ELR (cell line): Measurements from ENCODE around the gene SNX7.

Source experiments
- DNase-seq: peaks from one replicate; pipeline ENCODE4 v3.0.0-alpha.2; 2015; ENCODE audit warnings: low read depth

Gene SNX7

DNA sequence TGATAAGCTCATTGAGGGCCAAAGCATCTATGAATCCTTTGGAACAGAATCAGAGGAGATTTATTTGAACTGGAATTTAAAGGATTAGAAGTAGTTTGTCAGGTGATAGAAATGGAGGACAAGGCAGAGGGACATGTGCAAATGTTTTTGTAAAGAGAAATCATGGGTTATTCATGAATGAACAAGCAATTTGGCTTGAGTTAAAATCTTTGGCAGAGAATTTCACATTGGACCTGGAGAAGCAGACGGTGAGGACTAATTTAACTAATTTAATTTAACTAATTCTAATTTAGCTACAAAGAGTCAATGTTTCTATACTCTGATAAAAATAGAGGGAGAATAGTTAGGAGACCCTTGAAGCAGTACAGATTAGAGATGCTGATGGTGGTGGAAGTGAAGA is 36.3 kb downstream of the SNX7 start:
- DNase-seq: no peak

DNA sequence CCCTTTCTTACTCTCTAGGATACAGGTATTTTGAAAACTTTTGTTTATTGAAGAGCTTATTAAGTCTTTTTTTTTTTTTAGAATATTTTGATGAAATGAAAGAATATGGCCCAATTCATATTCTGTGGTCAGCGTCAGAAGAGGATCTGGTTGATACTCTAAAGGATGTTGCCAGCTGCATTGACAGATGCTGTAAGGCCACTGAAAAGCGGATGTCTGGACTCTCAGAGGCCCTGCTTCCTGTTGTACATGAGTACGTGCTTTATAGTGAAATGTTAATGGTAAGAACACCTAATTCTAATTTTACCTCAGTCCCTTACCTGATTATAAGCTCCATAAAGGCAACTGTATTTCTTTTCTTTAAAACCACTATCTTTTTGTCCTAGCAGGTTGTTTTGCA is 37.1 kb downstream of the SNX7 start:
- no peak for DNase-seq

DNA sequence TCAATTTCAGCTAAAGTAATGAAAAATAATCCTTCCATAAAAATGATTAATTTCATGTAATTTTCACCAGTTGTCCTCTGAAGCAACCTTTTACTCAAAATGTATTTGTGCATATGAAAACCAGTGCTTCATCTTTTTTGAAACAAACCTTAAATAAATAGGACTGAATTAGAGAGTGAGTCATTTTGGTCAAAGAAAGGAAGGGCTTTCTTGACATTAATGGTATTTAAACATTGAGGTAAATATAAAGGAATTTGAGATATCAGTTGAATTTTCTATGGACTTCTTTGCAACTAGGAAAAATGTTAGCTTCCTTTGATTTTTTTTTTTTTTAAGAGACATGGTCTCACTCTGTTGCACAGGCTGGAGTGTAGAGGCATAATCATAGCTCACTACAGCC is 38.7 kb downstream of the SNX7 start:
- no peak for DNase-seq

DNA sequence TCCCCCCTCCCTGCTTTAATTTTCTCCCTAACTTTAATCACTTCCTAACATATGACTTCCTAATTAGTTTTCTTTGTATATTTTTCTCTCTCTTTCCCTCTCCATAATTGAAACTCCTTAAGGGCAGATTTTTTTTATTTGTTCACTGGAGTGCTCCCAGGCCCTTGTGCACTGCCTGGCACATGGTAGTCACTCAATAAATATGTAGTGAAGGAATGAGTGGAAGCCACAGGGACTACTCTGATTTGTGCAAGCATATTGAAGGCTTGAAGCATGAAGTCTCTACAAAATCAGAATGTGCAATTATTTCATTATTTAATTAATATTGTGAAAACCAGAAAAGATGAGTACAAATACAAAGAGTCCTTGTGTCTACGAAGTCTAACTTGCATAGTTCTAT is 41.5 kb downstream of the SNX7 start:
- DNase-seq: peak; percentile 42

DNA sequence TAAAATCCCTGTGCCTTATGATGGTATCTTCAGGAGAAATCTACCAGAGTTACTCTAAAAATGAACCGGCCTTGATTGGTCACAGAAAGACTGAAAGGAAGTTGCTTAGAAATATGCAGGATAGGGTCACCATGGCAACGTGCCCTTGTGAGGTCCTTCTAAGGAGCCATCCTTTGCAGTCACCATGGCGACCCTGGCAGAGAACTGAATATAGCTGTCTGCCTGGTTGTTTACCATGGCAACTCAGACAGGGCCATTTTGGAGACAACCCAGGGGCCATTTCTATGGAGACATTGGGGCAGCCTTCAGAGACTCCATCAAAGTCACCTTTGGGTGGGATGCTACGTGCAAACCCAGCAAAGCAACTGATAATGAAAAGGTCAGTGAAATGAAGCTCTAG is 43.0 kb downstream of the SNX7 start:
- no peak for DNase-seq

DNA sequence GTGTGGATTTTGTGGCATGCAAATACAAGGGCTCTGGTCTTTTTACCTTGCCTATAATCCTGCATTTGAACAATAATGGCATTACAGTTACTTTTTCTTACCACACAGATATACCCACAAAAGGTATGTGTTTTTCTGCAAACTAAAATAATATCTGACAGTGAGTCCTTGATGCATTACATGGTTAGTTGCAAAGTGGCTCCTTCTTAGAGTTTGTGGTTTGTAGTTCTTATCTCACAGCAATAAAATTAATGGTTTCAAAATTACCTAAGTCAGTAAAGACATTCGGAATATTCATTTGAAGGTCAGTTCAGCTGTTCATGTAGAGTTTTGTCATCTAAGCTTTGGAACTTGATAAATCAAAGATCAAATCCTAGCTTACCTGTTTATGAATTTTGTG is 43.5 kb downstream of the SNX7 start:
- DNase-seq: no peak

DNA sequence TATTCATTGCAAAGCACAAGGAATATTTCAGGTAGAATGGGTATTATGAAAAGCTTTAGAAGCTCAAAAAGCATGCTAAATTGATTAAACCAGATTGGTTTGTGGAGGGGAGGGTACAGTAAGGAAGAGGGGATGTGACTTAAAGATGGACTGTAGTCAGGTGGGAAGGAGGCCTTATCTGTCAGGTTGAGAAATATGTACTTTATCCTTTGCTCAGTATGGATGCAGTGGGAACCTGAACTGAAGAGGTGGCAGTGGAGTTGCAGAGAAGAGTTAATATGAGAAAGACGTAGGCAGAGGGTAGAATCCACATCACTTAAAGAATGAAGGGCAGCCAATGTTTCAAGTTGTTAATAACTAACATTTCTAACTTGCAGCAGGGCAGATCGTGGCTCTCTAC is 44.1 kb downstream of the SNX7 start:
- no peak for DNase-seq

DNA sequence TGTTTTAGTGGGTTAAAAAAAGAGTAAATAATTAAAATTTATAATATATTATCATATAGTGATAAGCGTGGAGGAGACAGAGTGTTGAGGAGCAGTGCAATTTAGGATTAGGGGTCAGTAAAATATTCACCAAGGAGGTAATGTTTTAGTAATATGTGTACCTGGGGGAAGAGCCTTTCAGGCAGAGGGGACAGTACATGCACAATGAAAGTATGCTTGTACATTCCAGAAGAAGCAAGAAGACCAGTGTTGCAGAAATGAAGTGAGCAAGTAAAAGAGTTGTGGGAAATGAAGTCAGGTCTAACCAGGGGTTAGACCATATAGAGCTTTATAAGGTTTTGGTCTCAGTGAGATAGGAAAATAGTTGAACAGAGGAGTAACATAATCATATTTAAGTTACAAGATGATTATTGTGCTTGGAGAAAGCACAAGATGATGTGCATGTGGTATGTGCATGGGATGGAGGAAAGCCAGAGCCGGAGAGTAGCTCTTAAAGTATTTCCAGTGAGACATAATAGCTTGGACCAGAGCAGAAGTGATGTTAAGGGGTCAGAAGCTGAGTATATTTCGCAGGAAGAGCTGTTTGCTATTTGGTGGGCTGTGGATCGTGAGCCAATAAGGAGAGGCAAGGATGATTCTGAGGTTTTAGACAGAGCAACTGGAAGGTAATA is 44.8 kb downstream of the SNX7 start:
- DNase-seq: no peak

DNA sequence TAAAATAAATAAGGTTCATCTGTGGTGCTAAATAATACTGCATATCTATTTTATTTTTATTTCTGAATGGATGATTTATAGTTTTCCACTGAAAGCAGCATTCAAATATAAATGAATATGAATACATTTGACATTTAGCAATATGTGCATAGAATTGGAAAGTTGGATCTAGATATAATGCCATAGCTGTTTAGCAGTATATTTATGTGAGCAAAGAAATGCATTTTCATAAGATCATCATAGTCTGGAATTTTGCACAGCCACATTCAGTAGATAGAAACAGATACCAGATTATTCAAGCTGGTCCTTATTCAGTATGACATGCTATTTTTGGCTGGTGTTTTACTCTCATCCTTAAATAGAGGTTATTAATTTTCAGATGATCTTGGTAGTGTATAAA is 46.0 kb downstream of the SNX7 start:
- DNase-seq: no peak

DNA sequence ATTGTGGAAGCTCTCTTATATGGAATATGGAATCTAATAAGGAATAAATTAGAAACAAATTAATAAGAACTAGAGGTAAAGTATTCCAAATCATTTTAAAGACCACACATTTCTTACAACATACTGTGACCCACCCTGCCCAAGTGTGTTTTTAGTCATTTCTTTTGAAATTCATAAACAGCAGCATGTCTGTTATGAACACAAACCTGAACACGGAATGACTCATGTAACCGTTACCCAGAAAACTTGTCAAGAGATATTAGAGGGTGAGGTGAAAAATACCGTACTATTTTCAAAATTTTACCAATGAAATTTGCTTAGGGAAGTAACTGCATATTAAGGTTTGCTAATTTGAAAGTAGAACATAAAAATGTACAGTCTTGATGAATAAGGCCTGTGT is 48.4 kb downstream of the SNX7 start:
- no peak for DNase-seq

DNA sequence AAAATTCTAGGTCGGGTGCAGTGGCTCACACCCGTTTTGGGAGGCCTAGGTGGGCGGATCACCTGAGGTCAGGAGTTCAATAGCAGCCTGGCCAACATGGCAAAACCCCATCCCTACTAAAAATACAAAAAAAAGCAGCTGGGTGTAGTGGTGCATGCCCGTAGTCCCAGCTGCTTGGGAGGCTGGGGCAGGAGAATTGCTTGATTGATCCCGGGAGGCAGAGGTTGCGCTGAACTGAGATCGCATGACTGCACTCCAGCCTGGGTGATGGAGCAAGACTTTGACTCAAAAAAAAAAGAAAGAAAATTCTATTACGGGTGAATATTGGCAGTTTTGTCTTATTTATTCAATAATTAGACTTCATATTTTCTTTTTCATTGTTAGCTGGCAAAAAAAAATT is 62.1 kb downstream of the SNX7 start:
- no peak for DNase-seq

DNA sequence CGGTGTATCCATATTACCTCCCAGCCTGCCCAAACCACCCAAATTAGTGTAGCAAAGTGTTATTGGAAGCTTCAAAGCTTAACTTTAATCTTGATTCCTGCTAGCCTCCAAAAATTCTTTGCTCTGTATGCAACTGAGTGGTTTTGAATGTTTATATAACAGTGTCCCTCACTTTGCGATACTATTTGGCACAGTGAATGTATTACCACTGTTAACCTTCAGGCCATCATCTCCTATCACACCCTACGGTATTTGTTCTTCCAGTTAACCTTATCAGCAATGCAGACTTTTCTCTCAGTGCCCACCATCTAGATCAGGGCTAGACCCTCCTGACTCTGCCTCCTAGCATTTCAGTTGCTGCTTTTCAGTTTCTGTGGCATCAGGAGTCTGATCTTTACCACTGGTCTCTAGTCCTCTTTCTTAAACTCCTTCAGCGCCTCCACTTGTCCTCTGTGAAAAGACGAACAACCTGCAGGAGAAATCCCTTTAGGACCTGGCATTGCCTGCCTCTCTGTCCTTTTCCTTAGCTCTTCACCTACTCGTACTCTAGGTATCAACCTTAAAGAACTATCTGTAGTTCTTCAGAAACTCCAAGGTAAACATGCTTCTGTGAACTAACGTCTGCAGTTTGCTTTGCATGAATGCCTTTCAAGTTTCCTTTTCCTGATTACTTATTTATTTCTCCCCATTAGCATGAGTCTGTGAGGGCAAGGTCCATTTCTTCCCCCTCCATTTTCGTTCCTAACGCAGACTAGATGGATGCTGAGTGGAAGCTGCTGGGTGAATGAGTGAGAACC is 71.7 kb downstream of the SNX7 start:
- DNase-seq: no peak

DNA sequence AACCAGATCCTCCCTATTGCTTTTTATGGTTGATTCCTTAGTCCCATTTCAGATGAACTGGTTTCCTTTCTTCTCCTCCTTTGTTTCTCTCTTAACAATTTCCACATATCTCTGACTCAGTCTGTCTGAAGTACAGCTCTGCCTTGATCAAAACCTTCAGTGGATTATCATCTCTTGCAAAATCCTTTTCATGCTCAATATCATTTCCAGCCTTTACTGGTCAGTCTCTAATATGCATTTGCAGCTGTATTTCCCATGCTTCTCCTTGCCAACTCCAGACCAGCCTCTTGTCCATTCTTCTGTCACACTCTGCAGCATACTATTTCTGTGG is 72.2 kb downstream of the SNX7 start:
- DNase-seq: no peak

DNA sequence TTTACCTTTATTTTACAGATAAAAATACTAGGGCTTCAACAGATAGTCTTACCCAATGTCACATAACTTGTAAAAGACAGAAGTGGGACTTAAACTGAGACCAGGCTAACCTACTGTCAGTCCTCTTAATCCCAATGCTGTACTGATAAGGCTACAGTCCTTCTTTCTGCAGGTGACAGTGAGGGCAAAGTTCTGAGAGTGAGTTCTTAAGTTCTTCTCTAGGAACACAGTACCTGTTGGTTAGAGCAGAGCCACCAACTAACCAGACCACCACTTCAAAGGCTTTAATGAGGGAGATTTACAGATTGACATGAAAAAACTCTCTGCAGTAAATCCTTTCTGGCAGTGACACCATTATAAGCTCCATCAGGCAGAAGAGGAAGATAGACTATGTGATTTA is 74.2 kb downstream of the SNX7 start:
- DNase-seq: no peak

DNA sequence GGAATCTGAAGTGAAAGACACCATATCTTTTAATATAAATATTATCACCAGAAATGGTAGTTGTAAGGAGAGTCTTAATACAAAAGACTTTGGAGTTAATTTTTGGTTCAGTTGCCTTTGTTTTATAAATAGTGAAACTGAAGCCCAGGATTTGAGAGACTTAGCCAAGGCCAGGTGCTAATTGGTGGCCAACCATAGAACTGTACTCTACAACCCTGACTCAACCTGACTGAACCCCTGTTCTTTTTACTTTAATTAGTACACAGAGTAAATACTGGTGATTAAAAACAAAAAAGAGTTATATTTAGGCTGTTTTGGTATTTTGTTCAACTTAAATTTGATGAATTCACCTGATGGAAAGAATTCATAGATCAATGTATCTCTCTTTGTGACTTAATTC is 76.3 kb downstream of the SNX7 start:
- DNase-seq: no peak

DNA sequence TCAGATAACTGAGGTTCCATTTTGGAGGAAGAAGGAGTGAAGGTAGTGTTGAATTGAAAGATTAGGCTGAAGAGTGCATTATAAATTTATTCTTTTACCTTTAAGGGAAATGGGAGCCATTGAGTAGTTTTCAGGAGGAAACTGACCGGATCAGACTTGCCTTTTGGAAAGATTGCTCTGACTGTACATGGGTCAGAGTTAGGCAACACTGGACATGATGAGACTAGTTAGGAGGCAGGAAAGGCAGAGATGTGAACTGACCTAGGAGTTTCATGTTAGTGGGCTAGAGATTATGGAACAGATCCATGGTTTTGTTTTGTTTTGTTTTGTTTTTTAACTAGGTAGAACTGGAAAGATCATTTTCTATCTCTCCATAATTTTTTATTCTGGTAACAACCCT is 78.2 kb downstream of the SNX7 start:
- no peak for DNase-seq

DNA sequence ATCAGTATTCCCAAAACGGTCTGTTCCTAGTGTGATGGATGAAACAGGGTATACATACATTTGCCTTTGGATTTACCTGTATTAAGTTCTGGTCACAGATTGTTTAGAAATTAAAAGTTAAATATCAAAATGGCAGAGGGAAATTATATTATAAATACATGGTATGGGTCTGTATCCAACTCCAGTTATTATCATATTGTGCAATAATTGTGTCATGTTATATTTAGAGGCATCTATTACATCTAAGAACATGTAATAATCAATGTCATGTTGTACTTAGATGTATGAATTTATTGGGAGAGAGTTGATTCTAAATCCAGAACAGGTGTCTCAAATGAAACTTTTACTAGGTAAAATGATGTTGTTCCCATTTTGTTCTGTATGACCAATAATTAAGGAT is 79.6 kb downstream of the SNX7 start:
- DNase-seq: no peak

DNA sequence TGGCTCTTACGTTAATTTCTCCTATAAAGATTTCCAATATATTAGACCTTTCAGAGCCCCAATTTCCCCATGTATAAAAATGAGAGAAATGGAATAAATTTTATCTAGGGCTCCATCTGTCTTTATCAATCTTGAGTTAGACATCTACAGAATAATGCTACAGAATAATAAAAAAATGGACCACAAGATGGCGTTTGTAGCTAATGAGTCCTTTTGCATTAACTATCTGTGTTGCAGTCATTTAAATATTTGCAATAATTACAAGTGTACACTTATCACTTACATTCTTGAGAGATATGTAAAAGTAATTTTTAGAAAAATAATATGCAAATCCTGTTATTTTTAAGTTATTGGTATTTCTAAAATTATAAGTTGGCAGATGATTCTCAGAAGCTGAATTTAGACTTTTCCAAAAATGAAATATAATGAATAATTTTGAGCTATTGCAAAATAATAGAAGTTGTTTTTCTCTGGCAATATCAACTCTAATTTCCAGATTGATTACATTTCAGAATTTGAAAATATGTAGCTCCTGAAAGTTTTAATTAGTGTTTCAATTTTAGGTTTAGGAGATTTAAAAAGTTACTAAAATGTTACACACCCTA is 87.7 kb downstream of the SNX7 start:
- peak; percentile 51 for DNase-seq

DNA sequence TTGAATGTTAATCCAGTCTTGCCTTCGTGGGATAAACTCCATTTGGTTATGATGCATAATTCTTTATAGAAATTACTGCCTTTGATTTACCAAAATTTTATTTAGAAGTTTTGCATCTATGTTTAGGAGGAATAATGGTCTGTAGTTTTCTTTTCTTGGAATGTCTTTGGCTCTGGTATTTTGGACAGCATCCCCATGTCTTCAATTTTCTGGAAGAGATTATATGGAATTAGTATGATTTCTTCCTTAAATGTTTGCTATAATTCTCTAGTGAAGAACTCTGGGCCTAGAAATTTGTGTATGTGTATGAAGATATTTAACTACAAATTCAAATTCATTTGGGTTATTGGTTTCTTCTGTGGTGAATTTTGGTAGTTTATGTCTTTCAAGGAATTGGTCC is 92.7 kb downstream of the SNX7 start:
- no peak for DNase-seq

DNA sequence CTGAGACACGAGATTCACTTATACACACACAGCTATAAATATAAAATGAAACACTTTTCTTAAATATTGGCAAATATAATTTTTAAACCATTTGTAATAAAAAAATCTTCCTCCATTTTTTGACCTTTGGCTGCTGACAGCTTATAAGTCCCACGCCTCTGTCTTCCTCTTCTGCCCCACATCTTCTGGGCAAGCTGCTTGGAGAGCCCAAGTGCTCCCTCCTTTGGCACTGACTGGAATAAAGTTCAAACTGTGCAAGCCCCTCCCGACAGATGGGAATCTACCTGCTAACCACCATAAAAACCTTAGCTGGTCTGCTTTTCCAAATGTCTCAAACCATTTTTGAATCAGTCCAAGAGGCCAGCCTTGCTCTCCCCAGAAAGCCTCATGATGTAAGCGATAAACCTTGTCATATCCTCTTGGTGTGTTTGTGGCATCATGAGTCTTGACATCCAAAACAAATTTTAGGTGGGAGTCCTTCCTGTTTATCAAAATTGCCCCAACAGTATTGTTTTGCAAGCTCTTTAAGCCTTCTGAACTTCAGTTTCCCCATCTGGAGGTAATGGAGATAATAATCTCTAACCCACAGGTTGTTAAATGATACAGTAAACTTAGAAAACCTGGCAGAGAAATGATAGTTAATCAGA is 99.8 kb downstream of the SNX7 start:
- DNase-seq: peak; percentile 15

DNA sequence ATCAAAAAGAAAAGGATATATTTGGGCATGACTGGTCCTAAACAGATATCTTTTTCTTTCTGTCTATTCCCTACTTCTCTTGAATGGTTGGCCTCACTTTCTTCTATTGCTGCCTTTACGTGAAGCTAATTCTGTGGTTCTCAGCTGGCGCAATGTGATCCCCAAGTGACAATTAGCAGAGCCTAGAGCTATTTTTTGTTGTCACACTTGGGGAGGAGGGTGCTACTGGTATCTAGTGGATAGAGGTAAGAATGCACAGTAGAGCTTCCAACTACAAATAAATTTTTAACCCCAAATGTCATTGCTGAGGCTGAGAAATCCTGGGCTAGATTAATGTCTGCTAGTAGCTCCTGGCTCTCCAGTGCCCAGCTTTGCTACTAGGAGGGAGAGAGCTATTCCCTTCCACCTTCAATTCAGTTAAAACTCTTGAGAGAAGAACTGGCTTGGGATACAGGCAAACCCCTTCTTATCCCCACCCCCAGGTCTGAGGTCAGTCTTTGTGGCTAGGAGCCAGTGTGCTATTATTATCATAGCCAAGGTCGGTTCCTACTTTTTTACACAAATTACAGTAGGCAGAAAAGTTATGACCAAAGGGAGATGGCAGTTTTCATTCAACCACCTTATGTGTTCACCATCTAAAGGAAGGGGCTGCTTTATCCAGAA is 102.1 kb downstream of the SNX7 start:
- DNase-seq: no peak

DNA sequence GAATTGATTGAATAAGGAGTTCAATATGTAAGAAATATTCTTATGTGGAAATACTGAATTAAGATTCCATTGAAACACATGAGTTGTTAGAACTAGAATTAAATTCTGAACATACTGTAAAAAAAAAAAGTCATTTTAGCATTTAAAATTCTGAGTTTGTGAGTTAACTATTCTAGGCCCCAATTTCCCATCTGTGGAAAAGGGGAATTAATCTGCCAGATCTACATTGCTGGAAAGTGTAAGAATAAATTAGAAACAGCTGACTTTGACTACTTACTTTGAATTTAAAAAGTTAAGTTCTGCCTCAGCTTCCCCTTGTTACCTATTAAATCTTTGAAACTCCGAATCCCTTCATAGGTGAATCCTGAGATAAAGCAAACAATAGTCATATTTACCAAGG is 103.0 kb downstream of the SNX7 start:
- DNase-seq: no peak

DNA sequence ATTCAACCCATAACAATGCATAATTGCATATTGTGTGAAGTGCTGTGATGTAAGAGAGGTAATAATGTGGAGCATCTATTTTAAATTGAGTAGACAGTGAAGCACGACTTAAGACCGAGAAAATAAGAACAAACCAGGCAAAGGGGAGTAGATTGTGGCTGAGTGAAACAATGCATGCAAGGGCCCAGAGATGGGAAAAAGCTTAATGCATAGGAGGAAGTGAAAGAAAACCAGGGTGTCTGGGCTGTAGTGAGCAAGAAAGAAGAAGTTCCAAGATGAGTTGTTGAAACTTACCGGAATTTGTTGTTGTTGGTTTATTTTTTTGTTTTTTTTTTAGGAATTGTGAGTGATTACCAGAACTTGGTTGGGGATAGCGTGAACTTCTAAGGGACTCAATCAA is 104.7 kb downstream of the SNX7 start:
- DNase-seq: no peak
